ENCODE data around the gene TMIE.

The TMIE gene

GRCh38 chr3:46708401-46709156 is 7.4 kb downstream of the TMIE start:
- no peak overlapping the region for H3K4me3 ChIP-seq (ENCODE audit: low read depth, low read length)
- no peak for TF ChIP-seq CTCF (IDR thresholded peaks at IDR 0.05; ENCODE audit: control insufficient read depth, extremely low read depth, insufficient read depth)
- no peak for DNase-seq (ENCODE audit: low read depth)

- no peak for TF ChIP-seq CTCF (IDR thresholded peaks at IDR 0.05; ENCODE audit: control insufficient read depth, extremely low read depth, insufficient read depth)
- H3K4me3 ChIP-seq (ENCODE audit: low read depth, low read length), result no peak overlapping the region
- DNase-seq (ENCODE audit: low read depth), result no peak
Measured at GRCh38 chr3:46709157-46709654, 8.0 kb downstream of the TMIE start.

GRCh38 chr3:46709721-46710120 is 8.5 kb downstream of the TMIE start:
- no peak overlapping the region for H3K4me3 ChIP-seq (ENCODE audit: low read depth, low read length)
- no peak for TF ChIP-seq CTCF (IDR thresholded peaks at IDR 0.05; ENCODE audit: control insufficient read depth, extremely low read depth, insufficient read depth)
- no peak for DNase-seq (ENCODE audit: low read depth)

GRCh38 chr3:46710229-46710628 is 9.0 kb downstream of the TMIE start:
- no peak for TF ChIP-seq CTCF (IDR thresholded peaks at IDR 0.05; ENCODE audit: control insufficient read depth, extremely low read depth, insufficient read depth)
- H3K4me3 ChIP-seq (ENCODE audit: low read depth, low read length), result no peak overlapping the region
- no peak for DNase-seq (ENCODE audit: low read depth)

- TF ChIP-seq CTCF (IDR thresholded peaks at IDR 0.05; ENCODE audit: control insufficient read depth, extremely low read depth, insufficient read depth), result no peak
- no peak for DNase-seq (ENCODE audit: low read depth)
- no peak overlapping the region for H3K4me3 ChIP-seq (ENCODE audit: low read depth, low read length)
Measured at GRCh38 chr3:46710671-46711295, 9.6 kb downstream of the TMIE start.

GRCh38 chr3:46711305-46711704 is 10.1 kb downstream of the TMIE start:
- no peak for DNase-seq (ENCODE audit: low read depth)
- no peak for TF ChIP-seq CTCF (IDR thresholded peaks at IDR 0.05; ENCODE audit: control insufficient read depth, extremely low read depth, insufficient read depth)
- no peak overlapping the region for H3K4me3 ChIP-seq (ENCODE audit: low read depth, low read length)

Measured in LNCaP clone FGC (cell line).